Stimulated activated memory B cell treated with anti-CD40 and anti-IgM and Interleukin-4, amounts not matched to agents 10 μg/mL and 1 μg/mL and 100 μg/mL, for 72 hours (primary cell): ENCODE results near the gene CREB3L1.

ENCODE experiments used
- ATAC-seq: fragments of 150-1000 bp; cut with Tn5 transposase; 2 replicates; pipeline ENCODE4 v1.10.0; 2021
- H3K27ac Mint-ChIP-seq: one replicate; pipeline ENCODE4 v1.8.0; 2022; ENCODE audit warnings: mild to moderate bottlenecking, mixed read lengths
- H3K27me3 Mint-ChIP-seq: one replicate; pipeline ENCODE4 v1.8.0; 2022; ENCODE audit warnings: mixed read lengths
- H3K36me3 Mint-ChIP-seq: one replicate; pipeline ENCODE4 v1.8.0; 2022; ENCODE audit warnings: mixed read lengths
- H3K4me1 Mint-ChIP-seq: one replicate; pipeline ENCODE4 v1.8.0; 2022; ENCODE audit warnings: mixed read lengths
- H3K4me3 Mint-ChIP-seq: one replicate; pipeline ENCODE4 v1.8.0; 2022; ENCODE audit warnings: mild to moderate bottlenecking, moderate library complexity, mixed read lengths
- H3K9me3 Mint-ChIP-seq: one replicate; pipeline ENCODE4 v1.8.0; 2022; ENCODE audit warnings: mixed read lengths

CREB3L1 gene

GRCh38 chr11:46278387-46279125 lies 1.1 kb downstream of the CREB3L1 start:
- H3K27me3 Mint-ChIP-seq: peaks cover 78% of the 10 kb centered on the region
- no peak for ATAC-seq
- no peaks in the 10 kb centered on the region for H3K9me3 Mint-ChIP-seq
- no peak overlapping the region for H3K27ac Mint-ChIP-seq
- H3K4me1 Mint-ChIP-seq: no peaks in the 10 kb centered on the region
- no peak overlapping the region for H3K4me3 Mint-ChIP-seq
- no peaks in the 10 kb centered on the region for H3K36me3 Mint-ChIP-seq

- Mint-ChIP-seq H3K27me3 (peaks cover 87% of the 10 kb centered on the region), H3K4me1 (no peaks in the 10 kb centered on the region), H3K36me3 (no peaks in the 10 kb centered on the region), H3K9me3 (no peaks in the 10 kb centered on the region), H3K27ac (no peak overlapping the region), H3K4me3 (no peak overlapping the region)
- no peak for ATAC-seq
These were observed 2.0 kb downstream of the CREB3L1 start for GRCh38 chr11:46279126-46280099.

GRCh38 chr11:46280706-46281105 lies 3.2 kb downstream of the CREB3L1 start:
- H3K9me3 Mint-ChIP-seq: no peaks in the 10 kb centered on the region
- no peaks in the 10 kb centered on the region for H3K4me1 Mint-ChIP-seq

GRCh38 chr11:46281371-46281831 lies 3.9 kb downstream of the CREB3L1 start:
- Mint-ChIP-seq H3K27ac (no peak overlapping the region), H3K36me3 (no peaks in the 10 kb centered on the region), H3K4me3 (no peak overlapping the region), H3K9me3 (no peaks in the 10 kb centered on the region), H3K4me1 (no peaks in the 10 kb centered on the region), H3K27me3 (peaks cover 97% of the 10 kb centered on the region)
- ATAC-seq: no peak

More at GRCh38 chr11:46280706-46281105, 3.2 kb downstream of the CREB3L1 start:
- Mint-ChIP-seq H3K27me3 (peaks cover 97% of the 10 kb centered on the region), H3K4me3 (no peak overlapping the region), H3K27ac (no peak overlapping the region), H3K36me3 (no peaks in the 10 kb centered on the region)
- ATAC-seq: no peak

- Mint-ChIP-seq H3K36me3 (no peaks in the 10 kb centered on the region), H3K4me1 (no peaks in the 10 kb centered on the region), H3K9me3 (no peaks in the 10 kb centered on the region), H3K27me3 (peaks cover 89% of the 10 kb centered on the region), H3K27ac (no peak overlapping the region), H3K4me3 (no peak overlapping the region)
- no peak for ATAC-seq
These were observed 7.7 kb downstream of the CREB3L1 start for GRCh38 chr11:46285173-46285572.

- no peak for ATAC-seq
- H3K9me3 Mint-ChIP-seq: no peaks in the 10 kb centered on the region
- no peak overlapping the region for H3K27ac Mint-ChIP-seq
- no peak overlapping the region for H3K4me3 Mint-ChIP-seq
- no peaks in the 10 kb centered on the region for H3K4me1 Mint-ChIP-seq
- H3K36me3 Mint-ChIP-seq: no peaks in the 10 kb centered on the region
- H3K27me3 Mint-ChIP-seq: peaks cover 89% of the 10 kb centered on the region
These were observed 8.2 kb downstream of the CREB3L1 start for GRCh38 chr11:46285594-46286033.

GRCh38 chr11:46286789-46287188 lies 9.3 kb downstream of the CREB3L1 start:
- Mint-ChIP-seq H3K27ac (no peak overlapping the region), H3K4me3 (no peak overlapping the region), H3K36me3 (no peaks in the 10 kb centered on the region), H3K27me3 (peaks cover 89% of the 10 kb centered on the region), H3K4me1 (no peaks in the 10 kb centered on the region), H3K9me3 (no peaks in the 10 kb centered on the region)
- no peak for ATAC-seq

- Mint-ChIP-seq H3K27ac (no peak overlapping the region), H3K36me3 (no peaks in the 10 kb centered on the region), H3K4me1 (no peaks in the 10 kb centered on the region), H3K4me3 (no peak overlapping the region), H3K9me3 (no peaks in the 10 kb centered on the region), H3K27me3 (peaks cover 91% of the 10 kb centered on the region)
- ATAC-seq: no peak
These were observed 11.0 kb downstream of the CREB3L1 start for GRCh38 chr11:46288451-46288850.

- peaks cover 91% of the 10 kb centered on the region for H3K27me3 Mint-ChIP-seq
These were observed 12.5 kb downstream of the CREB3L1 start for GRCh38 chr11:46290011-46290410.

GRCh38 chr11:46290598-46291309 lies 13.3 kb downstream of the CREB3L1 start:
- peaks cover 3% of the 10 kb centered on the region for H3K4me1 Mint-ChIP-seq
- H3K36me3 Mint-ChIP-seq: no peaks in the 10 kb centered on the region
- no peak overlapping the region for H3K27ac Mint-ChIP-seq
- H3K9me3 Mint-ChIP-seq: no peaks in the 10 kb centered on the region
- H3K4me3 Mint-ChIP-seq: no peak overlapping the region
- H3K27me3 Mint-ChIP-seq: peaks cover 91% of the 10 kb centered on the region
- ATAC-seq: no peak

More at GRCh38 chr11:46290011-46290410, 12.5 kb downstream of the CREB3L1 start:
- no peaks in the 10 kb centered on the region for H3K36me3 Mint-ChIP-seq
- no peaks in the 10 kb centered on the region for H3K9me3 Mint-ChIP-seq
- H3K4me3 Mint-ChIP-seq: no peak overlapping the region
- H3K27ac Mint-ChIP-seq: no peak overlapping the region
- no peaks in the 10 kb centered on the region for H3K4me1 Mint-ChIP-seq
- no peak for ATAC-seq

- no peaks in the 10 kb centered on the region for H3K36me3 Mint-ChIP-seq
- peaks cover 89% of the 10 kb centered on the region for H3K27me3 Mint-ChIP-seq
- H3K4me3 Mint-ChIP-seq: no peak overlapping the region
- ATAC-seq: no peak
- peaks cover 8% of the 10 kb centered on the region for H3K4me1 Mint-ChIP-seq
- H3K9me3 Mint-ChIP-seq: no peaks in the 10 kb centered on the region
- H3K27ac Mint-ChIP-seq: no peak overlapping the region
These were observed 14.1 kb downstream of the CREB3L1 start for GRCh38 chr11:46291441-46292150.

GRCh38 chr11:46293066-46293465 lies 15.6 kb downstream of the CREB3L1 start:
- Mint-ChIP-seq H3K4me3 (no peak overlapping the region), H3K9me3 (no peaks in the 10 kb centered on the region), H3K4me1 (peaks cover 8% of the 10 kb centered on the region), H3K27ac (no peak overlapping the region), H3K27me3 (peaks cover 95% of the 10 kb centered on the region), H3K36me3 (no peaks in the 10 kb centered on the region)
- no peak for ATAC-seq

GRCh38 chr11:46293641-46294103 lies 16.2 kb downstream of the CREB3L1 start:
- Mint-ChIP-seq H3K4me1 (peaks cover 8% of the 10 kb centered on the region), H3K4me3 (no peak overlapping the region), H3K27me3 (peaks cover 95% of the 10 kb centered on the region), H3K36me3 (no peaks in the 10 kb centered on the region), H3K27ac (no peak overlapping the region), H3K9me3 (no peaks in the 10 kb centered on the region)
- ATAC-seq: no peak
